Prostate gland (tissue), 2 donors: Measurements from ENCODE around the gene TLR6.

Experiments
- POLR2A ChIP-seq: fragments of 450-650 bp; IDR thresholded peaks from one replicate; pipeline ENCODE4 v1.6.1; 2016; ENCODE audit warnings: antibody characterized with exemption, mild to moderate bottlenecking
- POLR2AphosphoS5 ChIP-seq: sonication (generic); formaldehyde crosslinking; IDR thresholded peaks from one replicate; pipeline ENCODE4 v1.6.1; 2017; ENCODE audit warnings: antibody characterized with exemption
- TF ChIP-seq, protein P1 (sequence below), 4 experiments: fragments of 200-600 bp in 2 of 4; fragments of 450-650 bp in 2 of 4; sonication (generic) in 2 of 4; IDR thresholded peaks; 1 replicate in 3 of 4; 2 replicates in 1 of 4; pipeline ENCODE4 v1.5.1; 2016 to 2019; ENCODE audit warnings: antibody characterized with exemption in 4 of 4, mild to moderate bottlenecking in 2 of 4, moderate library complexity in 2 of 4

DNA sequence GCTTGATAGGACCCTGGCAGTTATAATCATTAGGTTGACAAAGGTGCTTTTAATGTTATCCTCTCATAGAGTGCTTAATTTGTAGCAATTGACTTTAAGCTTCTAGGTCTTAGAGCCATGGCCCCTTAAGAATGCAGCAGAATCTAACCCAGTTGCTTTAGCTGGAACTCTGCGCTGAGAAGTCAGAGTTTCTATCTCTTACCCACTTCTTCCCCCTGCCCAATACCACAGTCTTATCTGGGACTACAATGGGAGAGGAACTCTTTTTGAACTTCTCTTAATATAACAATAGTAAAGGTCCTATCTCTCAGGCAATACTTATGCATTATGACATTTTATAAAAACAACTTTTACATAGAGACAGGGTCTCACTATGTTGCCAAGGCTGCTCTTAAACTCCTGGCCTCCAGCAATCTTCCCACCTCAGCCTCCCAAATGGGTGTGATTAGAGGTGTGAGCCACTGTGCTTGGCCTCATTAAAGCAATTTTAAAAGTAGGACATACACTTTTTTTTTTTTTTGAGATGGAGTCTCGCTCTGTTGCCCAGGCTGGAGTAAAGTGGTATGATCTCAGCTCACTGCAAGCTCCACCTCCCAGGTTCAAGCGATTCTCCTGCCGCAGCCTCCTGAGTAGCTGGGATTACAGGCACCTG is 75.7 kb downstream of the TLR6 start:
- TF ChIP-seq, protein P1, sequence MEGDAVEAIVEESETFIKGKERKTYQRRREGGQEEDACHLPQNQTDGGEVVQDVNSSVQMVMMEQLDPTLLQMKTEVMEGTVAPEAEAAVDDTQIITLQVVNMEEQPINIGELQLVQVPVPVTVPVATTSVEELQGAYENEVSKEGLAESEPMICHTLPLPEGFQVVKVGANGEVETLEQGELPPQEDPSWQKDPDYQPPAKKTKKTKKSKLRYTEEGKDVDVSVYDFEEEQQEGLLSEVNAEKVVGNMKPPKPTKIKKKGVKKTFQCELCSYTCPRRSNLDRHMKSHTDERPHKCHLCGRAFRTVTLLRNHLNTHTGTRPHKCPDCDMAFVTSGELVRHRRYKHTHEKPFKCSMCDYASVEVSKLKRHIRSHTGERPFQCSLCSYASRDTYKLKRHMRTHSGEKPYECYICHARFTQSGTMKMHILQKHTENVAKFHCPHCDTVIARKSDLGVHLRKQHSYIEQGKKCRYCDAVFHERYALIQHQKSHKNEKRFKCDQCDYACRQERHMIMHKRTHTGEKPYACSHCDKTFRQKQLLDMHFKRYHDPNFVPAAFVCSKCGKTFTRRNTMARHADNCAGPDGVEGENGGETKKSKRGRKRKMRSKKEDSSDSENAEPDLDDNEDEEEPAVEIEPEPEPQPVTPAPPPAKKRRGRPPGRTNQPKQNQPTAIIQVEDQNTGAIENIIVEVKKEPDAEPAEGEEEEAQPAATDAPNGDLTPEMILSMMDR (IDR thresholded peaks at IDR 0.05), result no peak
- TF ChIP-seq POLR2A (no peak), POLR2AphosphoS5 (no peak)
